CD14-positive monocyte (primary cell): ENCODE data around the gene PLA2G4D. TPM values are rescaled to one million over a fixed set of nuclear protein-coding genes. Genes with fewer than 3 reads are reported as not detected.

Source experiments
- DNase-seq, 3 donors: peaks; one replicate each; pipeline ENCODE4 v3.0.0-alpha.2; 2011 to 2022
- H2AFZ ChIP-seq: 2 replicates; pipeline ENCODE4 v1.6.0; 2012; ENCODE audit warnings: mild to moderate bottlenecking, low read depth, low read length, inconsistent platforms; ENCODE audit not compliant: insufficient read depth, poor library complexity, severe bottlenecking
- H3K27ac ChIP-seq, 2 donors: 1 replicate in 1 of 2; 2 replicates in 1 of 2; pipeline ENCODE4 v1.5.1; 2012 to 2013; ENCODE audit warnings: low read length in 2 of 2, control low read depth in 1 of 2, inconsistent platforms in 1 of 2, low read depth in 1 of 2, mild to moderate bottlenecking in 1 of 2
- H3K27me3 ChIP-seq, 2 donors: one replicate each; pipeline versions ENCODE4 v1.6.0 to v1.6.1; 2011 to 2013; ENCODE audit warnings: low read length in 2 of 2; ENCODE audit not compliant: control insufficient read depth in 2 of 2, insufficient read depth in 2 of 2
- H3K36me3 ChIP-seq, 2 donors: replicated peaks in 1 of 2; 1 replicate in 1 of 2; 2 replicates in 1 of 2; pipeline versions ENCODE4 v1.5.1 to v1.6.1; 2012 to 2013; ENCODE audit warnings: low read length in 2 of 2, control low read depth in 1 of 2, inconsistent platforms in 1 of 2, mild to moderate bottlenecking in 1 of 2; ENCODE audit not compliant: insufficient read depth in 2 of 2, control insufficient read depth in 1 of 2
- H3K4me1 ChIP-seq, 2 donors: 1 replicate in 1 of 2; 2 replicates in 1 of 2; pipeline versions ENCODE4 v1.5.1 to v1.6.1; 2012 to 2013; ENCODE audit warnings: low read length in 2 of 2, control low read depth in 1 of 2, inconsistent platforms in 1 of 2, mild to moderate bottlenecking in 1 of 2, moderate library complexity in 1 of 2; ENCODE audit not compliant: insufficient read depth in 2 of 2, control insufficient read depth in 1 of 2
- H3K4me2 ChIP-seq: replicated peaks from 2 replicates; pipeline ENCODE3; 2012; ENCODE audit warnings: low read length, moderate library complexity, mild to moderate bottlenecking; ENCODE audit not compliant: poor library complexity, severe bottlenecking; ENCODE audit errors: extremely low read depth
- H3K4me3 ChIP-seq, 3 experiments: fragments of 200-600 bp in 1 of 3; sonication (generic) in 1 of 3; replicated peaks in 1 of 3; 1 replicate in 2 of 3; 2 replicates in 1 of 3; pipeline ENCODE4 v1.5.1; 2011 to 2013; ENCODE audit warnings: low read length in 3 of 3, mild to moderate bottlenecking in 3 of 3, control low read depth in 2 of 3, low read depth in 2 of 3, inconsistent platforms in 1 of 3, moderate library complexity in 1 of 3
- H3K79me2 ChIP-seq: 2 replicates; pipeline ENCODE4 v1.6.0; 2012; ENCODE audit warnings: mild to moderate bottlenecking, control low read depth, inconsistent platforms, low read length, moderate library complexity; ENCODE audit not compliant: insufficient read depth
- H3K9ac ChIP-seq: 2 replicates; pipeline ENCODE4 v1.6.0; 2017; ENCODE audit warnings: low read length, mild to moderate bottlenecking; ENCODE audit not compliant: insufficient read depth, poor library complexity, severe bottlenecking
- H3K9me3 ChIP-seq, 2 donors: replicated peaks in 1 of 2; 1 replicate in 1 of 2; 2 replicates in 1 of 2; pipeline versions ENCODE4 v1.5.1 to v1.6.1; 2012 to 2013; ENCODE audit warnings: low read length in 2 of 2, control low read depth in 1 of 2; ENCODE audit not compliant: control insufficient read depth in 1 of 2, insufficient read depth in 1 of 2
- H4K20me1 ChIP-seq: 2 replicates; pipeline ENCODE4 v1.6.0; 2012; ENCODE audit warnings: mild to moderate bottlenecking, low read length, control low read depth, moderate library complexity; ENCODE audit not compliant: insufficient read depth
- H3K27ac Mint-ChIP-seq, 7 donors: one replicate each; pipeline ENCODE4 v1.8.0; 2020; ENCODE audit warnings: mild to moderate bottlenecking in 7 of 7, mixed read lengths in 7 of 7, moderate library complexity in 6 of 7, inconsistent platforms in 2 of 7
- H3K27me3 Mint-ChIP-seq, 3 donors: one replicate each; pipeline ENCODE4 v1.8.0; 2021 to 2022; ENCODE audit warnings: low read depth in 3 of 3, mild to moderate bottlenecking in 3 of 3, mixed read lengths in 3 of 3, moderate library complexity in 3 of 3, inconsistent platforms in 1 of 3
- H3K36me3 Mint-ChIP-seq, 2 donors: one replicate each; pipeline ENCODE4 v1.8.0; 2020; ENCODE audit warnings: mixed read lengths in 2 of 2, inconsistent platforms in 1 of 2, mild to moderate bottlenecking in 1 of 2
- H3K4me1 Mint-ChIP-seq: one replicate; pipeline ENCODE4 v1.8.0; 2020; ENCODE audit warnings: mild to moderate bottlenecking, mixed read lengths
- H3K4me3 Mint-ChIP-seq, 2 donors: one replicate each; pipeline ENCODE4 v1.8.0; 2020; ENCODE audit warnings: mild to moderate bottlenecking in 2 of 2, mixed read lengths in 2 of 2, moderate library complexity in 1 of 2
- H3K9me3 Mint-ChIP-seq, 7 donors: one replicate each; pipeline ENCODE4 v1.8.0; 2020 to 2022; ENCODE audit warnings: mixed read lengths in 7 of 7, mild to moderate bottlenecking in 6 of 7, moderate library complexity in 6 of 7, inconsistent platforms in 2 of 7
- WGBS: methylation state at CpG from one replicate; pipeline ENCODE4 v1.1.5; 2013; ENCODE audit warnings: missing lambda C conversion rate; ENCODE audit not compliant: insufficient coverage; 5-methylcytosine and 5-hydroxymethylcytosine counted together
- intact Hi-C, 2 donors: fragments of 100-400 bp; cut with micrococcal nuclease; formaldehyde crosslinking; loops; one replicate each; pipeline versions ENCODE4 v1.15.0 to v1.15.1; 2023
- polyA plus RNA-seq, 3 donors: library from polyadenylated mRNA; depleted of rRNA in 1 of 3; unstranded in 2 of 3; stranded (reverse) in 1 of 3; fragments of 300-500 nt in 2 of 3; fragments of >200 nt in 1 of 3; fragmentation: Illumina TruSeq in 2 of 3; gene quantifications; 1 replicate in 2 of 3; 2 replicates in 1 of 3; pipeline ENCODE4 v1.2.3, GENCODE V29; 2012 to 2021
- TF ChIP-seq, protein P1 (sequence below): fragments of 200-600 bp; IDR thresholded peaks from one replicate; pipeline ENCODE4 v1.8.0; 2022; ENCODE audit warnings: antibody characterized with exemption, mild to moderate bottlenecking

PLA2G4D gene
- polyA plus RNA-seq, 3 donors, result not detected

GRCh38 chr15:42133886-42134502 lies 39.6 kb upstream of the PLA2G4D start:
- TF ChIP-seq, protein P1, sequence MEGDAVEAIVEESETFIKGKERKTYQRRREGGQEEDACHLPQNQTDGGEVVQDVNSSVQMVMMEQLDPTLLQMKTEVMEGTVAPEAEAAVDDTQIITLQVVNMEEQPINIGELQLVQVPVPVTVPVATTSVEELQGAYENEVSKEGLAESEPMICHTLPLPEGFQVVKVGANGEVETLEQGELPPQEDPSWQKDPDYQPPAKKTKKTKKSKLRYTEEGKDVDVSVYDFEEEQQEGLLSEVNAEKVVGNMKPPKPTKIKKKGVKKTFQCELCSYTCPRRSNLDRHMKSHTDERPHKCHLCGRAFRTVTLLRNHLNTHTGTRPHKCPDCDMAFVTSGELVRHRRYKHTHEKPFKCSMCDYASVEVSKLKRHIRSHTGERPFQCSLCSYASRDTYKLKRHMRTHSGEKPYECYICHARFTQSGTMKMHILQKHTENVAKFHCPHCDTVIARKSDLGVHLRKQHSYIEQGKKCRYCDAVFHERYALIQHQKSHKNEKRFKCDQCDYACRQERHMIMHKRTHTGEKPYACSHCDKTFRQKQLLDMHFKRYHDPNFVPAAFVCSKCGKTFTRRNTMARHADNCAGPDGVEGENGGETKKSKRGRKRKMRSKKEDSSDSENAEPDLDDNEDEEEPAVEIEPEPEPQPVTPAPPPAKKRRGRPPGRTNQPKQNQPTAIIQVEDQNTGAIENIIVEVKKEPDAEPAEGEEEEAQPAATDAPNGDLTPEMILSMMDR, result peak; percentile 81
- H3K27me3 Mint-ChIP-seq, result peaks cover 0 to 1% (median 0%) of the 10 kb centered on the region in 3 donors
- Histone ChIP-seq H3K27me3 (no peaks in the 10 kb centered on the region), H3K9me3 (no peaks in the 10 kb centered on the region), H3K79me2 (no peaks in the 10 kb centered on the region), H3K4me1 (no peaks in the 10 kb centered on the region), H4K20me1 (no peaks in the 10 kb centered on the region), H2AFZ (no peak overlapping the region), H3K4me2 (no peak overlapping the region), H3K9ac (no peak overlapping the region), H3K36me3 (no peaks in the 10 kb centered on the region), H3K4me3 (no peak overlapping the region), H3K27ac (no peak overlapping the region)
- H3K4me3 Mint-ChIP-seq, result no peak overlapping the region
- no peaks in the 10 kb centered on the region for H3K36me3 Mint-ChIP-seq
- no peak overlapping the region for H3K27ac Mint-ChIP-seq
- peaks cover 4% of the 10 kb centered on the region for H3K4me1 Mint-ChIP-seq
- no peaks in the 10 kb centered on the region for H3K9me3 Mint-ChIP-seq
- 72% methylated on average over 4 of the region's 11 CpGs for WGBS
- peak; percentile 42 to 63 (median 42) for DNase-seq
- intact Hi-C loops, result loop anchor here (2.0 to 5.0 kb wide), 2 partner anchors 67 to 147 kb away; no protein-coding TSS in a partner anchor

DNA sequence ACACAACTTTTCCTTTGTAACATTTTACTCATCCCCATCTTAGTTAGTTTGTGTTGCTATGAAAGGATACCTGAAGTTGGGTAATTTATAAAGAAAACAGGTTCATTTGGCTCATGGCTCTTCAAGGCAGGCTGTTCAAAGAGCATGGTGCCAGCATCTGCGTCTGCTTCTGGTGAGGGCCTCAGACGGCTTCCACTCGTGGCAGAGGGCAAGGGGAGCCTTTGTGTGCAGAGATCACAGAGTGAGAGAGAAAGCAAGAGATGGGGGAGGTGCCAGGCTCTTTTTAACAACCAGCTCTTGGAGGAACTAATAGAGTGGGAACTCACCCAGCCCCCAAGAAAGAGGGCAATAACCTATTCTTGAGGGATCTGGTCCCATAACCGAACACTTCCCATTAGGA lies 39.0 kb upstream of the PLA2G4D start:
- Histone ChIP-seq H3K9me3 (no peaks in the 10 kb centered on the region), H3K27me3 (no peaks in the 10 kb centered on the region), H3K79me2 (no peaks in the 10 kb centered on the region), H3K9ac (no peak overlapping the region), H3K4me1 (no peaks in the 10 kb centered on the region), H3K4me3 (no peak overlapping the region), H3K4me2 (no peak overlapping the region), H3K27ac (no peak overlapping the region), H2AFZ (no peak overlapping the region), H3K36me3 (no peaks in the 10 kb centered on the region), H4K20me1 (no peaks in the 10 kb centered on the region)
- H3K9me3 Mint-ChIP-seq, result no peaks in the 10 kb centered on the region
- peaks cover 3% of the 10 kb centered on the region for H3K4me1 Mint-ChIP-seq
- no peak overlapping the region for H3K4me3 Mint-ChIP-seq
- no peak for DNase-seq
- no peak overlapping the region for H3K27ac Mint-ChIP-seq
- WGBS, result 100% methylated on average over 3 of the region's 4 CpGs
- no peaks in the 10 kb centered on the region for H3K36me3 Mint-ChIP-seq
- intact Hi-C loops, result loop anchor here in 1 of 2 donors (5.0 kb wide), 1 partner anchor 146 kb away; no protein-coding TSS in a partner anchor
- TF ChIP-seq, protein P1, result no peak
- peaks cover 0 to 2% (median 1%) of the 10 kb centered on the region in 3 donors for H3K27me3 Mint-ChIP-seq
